ENCODE results near the gene PRR13. TPM values are rescaled to one million over a fixed set of nuclear protein-coding genes. Genes with fewer than 3 reads are reported as not detected.

Gene PRR13
- total RNA-seq, 1 donor, result 60.0 TPM

DNA sequence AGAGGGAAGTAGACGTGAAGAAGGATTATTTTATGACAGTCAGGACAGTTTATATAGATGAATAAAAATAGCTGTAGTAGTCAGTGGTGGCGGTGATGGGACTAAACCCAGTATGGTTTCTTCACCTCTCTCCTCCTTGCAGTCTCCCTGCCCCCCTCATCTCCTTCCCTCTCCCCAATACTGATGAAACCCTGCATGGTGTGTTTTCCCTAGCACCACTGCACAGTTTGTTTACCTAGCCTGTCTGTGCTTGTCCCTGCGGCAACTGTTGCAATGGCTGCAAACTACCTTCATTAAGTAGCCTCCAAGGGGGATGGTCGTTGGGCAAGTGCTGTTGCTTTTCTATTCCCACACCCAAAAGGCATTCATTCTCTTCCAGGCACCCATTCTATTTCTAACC, 25.1 kb downstream of the PRR13 start:
- TF ChIP-seq, protein P1, sequence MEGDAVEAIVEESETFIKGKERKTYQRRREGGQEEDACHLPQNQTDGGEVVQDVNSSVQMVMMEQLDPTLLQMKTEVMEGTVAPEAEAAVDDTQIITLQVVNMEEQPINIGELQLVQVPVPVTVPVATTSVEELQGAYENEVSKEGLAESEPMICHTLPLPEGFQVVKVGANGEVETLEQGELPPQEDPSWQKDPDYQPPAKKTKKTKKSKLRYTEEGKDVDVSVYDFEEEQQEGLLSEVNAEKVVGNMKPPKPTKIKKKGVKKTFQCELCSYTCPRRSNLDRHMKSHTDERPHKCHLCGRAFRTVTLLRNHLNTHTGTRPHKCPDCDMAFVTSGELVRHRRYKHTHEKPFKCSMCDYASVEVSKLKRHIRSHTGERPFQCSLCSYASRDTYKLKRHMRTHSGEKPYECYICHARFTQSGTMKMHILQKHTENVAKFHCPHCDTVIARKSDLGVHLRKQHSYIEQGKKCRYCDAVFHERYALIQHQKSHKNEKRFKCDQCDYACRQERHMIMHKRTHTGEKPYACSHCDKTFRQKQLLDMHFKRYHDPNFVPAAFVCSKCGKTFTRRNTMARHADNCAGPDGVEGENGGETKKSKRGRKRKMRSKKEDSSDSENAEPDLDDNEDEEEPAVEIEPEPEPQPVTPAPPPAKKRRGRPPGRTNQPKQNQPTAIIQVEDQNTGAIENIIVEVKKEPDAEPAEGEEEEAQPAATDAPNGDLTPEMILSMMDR (IDR thresholded peaks at IDR 0.05; ENCODE audit: insufficient read depth, low read depth, low read length), result no peak
- H3K4me3 ChIP-seq (ENCODE audit: low read depth, low read length), result no peak overlapping the region
- no peak for DNase-seq (ENCODE audit: low read depth)

DNA sequence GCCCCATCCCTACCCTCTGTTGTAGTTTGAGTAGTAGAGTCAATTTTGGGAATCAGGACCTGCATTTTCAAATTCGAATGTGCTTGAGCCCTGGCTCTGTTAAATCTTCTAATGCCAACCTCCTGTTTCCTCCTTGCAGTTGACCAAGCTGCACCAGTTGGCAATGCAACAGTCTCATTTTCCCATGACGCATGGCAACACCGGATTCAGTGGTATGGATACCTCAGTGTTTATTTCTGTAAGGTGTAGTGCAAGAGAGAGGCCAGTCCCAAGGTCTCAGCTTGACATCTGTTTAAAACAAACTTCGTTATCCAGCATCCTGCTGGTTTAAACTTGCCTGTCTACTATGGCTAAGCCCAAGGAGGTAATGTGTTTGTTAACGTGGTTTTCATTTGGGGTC, 25.5 kb downstream of the PRR13 start:
- no peak overlapping the region for H3K4me3 ChIP-seq (ENCODE audit: low read depth, low read length)
- DNase-seq (ENCODE audit: low read depth), result no peak
- TF ChIP-seq, protein P1 (IDR thresholded peaks at IDR 0.05; ENCODE audit: insufficient read depth, low read depth, low read length), result no peak

DNA sequence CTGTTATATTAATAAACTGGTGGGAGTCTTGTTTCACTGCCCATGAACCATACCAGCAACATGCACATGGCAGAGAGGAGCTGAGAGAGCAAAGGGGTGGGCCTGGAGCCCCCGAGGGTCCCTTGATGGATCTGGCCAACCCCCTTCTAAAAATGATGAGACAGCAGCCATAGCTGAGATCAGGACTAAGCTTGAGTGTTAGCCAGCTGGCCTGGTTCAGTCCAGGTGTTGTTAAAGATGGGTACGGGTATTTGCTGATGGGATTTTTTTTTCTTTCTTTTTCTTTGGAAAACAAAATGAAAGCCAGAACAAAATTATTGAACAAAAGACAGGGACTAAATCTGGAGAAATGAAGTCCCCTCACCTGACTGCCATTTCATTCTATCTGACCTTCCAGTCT, 26.3 kb downstream of the PRR13 start:
- TF ChIP-seq, protein P1 (IDR thresholded peaks at IDR 0.05; ENCODE audit: insufficient read depth, low read depth, low read length), result no peak
- H3K4me3 ChIP-seq (ENCODE audit: low read depth, low read length), result no peak overlapping the region

DNA sequence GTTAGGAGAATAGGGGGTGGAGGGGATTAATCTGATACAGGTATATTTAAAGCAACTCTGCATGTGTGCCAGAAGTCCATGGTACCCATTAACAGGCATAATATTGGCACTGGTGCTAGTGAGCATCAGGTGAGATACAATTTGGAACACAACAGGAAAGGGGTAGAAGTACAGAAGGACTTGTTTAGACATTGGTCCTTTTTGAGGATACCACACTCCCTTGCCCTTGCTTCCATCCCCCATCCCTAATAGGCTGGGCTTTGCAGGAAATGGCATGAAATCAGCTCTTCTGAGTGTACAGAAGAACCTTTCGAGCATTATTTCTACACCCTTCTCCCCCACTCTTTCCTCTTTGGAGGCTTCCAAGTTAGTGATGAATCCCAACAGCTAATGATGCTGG, 26.7 kb downstream of the PRR13 start:
- H3K4me3 ChIP-seq (ENCODE audit: low read depth, low read length), result no peak overlapping the region
- TF ChIP-seq, protein P1 (IDR thresholded peaks at IDR 0.05; ENCODE audit: insufficient read depth, low read depth, low read length), result no peak
- no peak for DNase-seq (ENCODE audit: low read depth)

More for the DNA sequence above, 26.3 kb downstream of the PRR13 start:
- DNase-seq (ENCODE audit: low read depth), result no peak

DNA sequence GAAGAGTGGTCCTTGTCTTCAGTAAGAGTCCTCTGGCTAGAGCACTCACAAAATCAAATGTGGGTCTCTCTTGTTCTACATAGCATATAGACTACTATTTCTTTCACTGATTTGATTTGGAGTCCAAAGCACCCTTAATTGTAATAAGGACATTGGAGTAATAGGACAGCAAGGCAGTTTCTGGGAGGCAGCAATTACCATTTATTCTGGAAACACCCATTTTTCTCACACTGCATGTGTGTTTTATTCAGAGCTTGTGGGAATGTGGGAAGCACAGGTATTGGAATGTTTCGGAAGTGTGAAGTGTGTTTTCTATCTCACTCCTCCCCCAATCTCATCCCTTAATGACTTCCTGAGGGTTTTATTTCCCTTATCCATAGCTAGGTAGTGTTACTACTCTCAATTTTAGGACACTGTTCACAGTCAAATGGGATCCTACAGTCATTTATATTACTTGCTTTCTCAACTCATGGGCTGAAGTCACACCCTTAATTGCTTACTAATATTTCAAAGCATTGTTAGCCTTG, 30.6 kb downstream of the PRR13 start:
- DNase-seq (ENCODE audit: low read depth), result no peak
- TF ChIP-seq, protein P1 (IDR thresholded peaks at IDR 0.05; ENCODE audit: insufficient read depth, low read depth, low read length), result no peak
- H3K4me3 ChIP-seq (ENCODE audit: low read depth, low read length), result no peak overlapping the region

DNA sequence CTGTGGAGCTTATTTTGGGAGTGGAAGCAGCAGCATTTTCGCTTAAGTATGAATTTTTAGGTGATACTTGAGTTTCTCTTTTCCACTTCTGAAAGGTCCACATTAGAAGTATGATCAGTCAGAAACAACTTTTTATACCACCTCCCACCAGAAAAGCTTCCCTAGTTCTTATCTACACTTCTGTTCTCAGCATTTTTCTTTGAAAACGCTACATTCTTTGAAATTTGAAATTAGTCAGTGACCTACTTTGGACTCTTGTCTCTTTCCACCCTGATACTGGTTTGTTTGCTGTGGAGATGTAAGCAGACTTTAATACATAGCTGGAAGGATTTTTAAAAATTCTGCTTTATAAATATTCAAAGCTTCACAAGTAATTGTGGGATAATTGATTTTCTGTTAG, 32.5 kb downstream of the PRR13 start:
- no peak overlapping the region for H3K4me3 ChIP-seq (ENCODE audit: low read depth, low read length)
- no peak for DNase-seq (ENCODE audit: low read depth)
- TF ChIP-seq, protein P1 (IDR thresholded peaks at IDR 0.05; ENCODE audit: insufficient read depth, low read depth, low read length), result no peak

DNA sequence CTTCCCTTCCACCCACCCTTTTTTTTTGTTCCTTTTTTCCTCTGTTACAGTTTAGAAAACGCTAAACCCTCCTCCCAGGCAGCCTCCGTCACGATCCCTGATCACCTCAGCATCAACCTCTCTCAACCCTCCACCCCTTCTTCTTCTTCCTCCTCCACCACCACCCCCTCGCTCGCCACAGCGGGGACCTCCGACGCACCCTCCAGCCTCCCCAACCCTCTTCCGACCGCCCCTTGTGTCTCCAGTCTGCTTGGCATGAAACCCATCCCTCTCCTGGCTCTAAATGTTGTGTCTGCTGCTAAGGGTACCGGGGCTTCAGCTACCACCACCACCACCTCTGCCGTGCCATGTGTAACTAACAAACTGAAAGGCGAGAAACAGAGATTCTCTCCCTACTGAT, 33.3 kb downstream of the PRR13 start:
- TF ChIP-seq, protein P1 (IDR thresholded peaks at IDR 0.05; ENCODE audit: insufficient read depth, low read depth, low read length), result no peak

More for the DNA sequence above, 33.3 kb downstream of the PRR13 start:
- no peak for DNase-seq (ENCODE audit: low read depth)
- H3K4me3 ChIP-seq (ENCODE audit: low read depth, low read length), result no peak overlapping the region

Measured in fibroblast of villous mesenchyme (primary cell).